ENCODE results near the gene KCNS3. TPM values are rescaled to one million over a fixed set of nuclear protein-coding genes. Genes with fewer than 3 reads are reported as not detected.

Gene KCNS3
- total RNA-seq, 1 donor from 2014 or later: 6.7 TPM

DNA sequence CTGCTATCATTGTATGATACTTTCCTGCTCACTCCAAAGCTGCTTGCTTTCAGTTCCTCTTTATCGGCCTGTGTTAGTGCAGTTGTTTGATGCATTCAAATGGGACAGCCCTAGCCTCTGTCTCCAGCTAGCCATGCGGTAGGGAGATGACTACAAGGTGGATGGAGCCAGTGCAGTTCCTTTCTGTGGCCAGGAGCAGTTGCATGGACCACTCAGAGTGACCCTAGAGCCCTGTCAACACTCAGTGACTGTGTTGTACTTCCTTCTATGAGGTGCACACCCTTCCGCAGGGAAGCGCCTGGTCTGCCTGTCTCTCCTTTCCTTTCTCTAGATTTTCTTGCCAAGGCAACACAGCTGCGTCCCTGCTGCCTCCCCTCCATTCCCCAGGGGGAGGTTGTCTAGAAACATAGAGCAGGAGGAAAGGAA is 33.8 kb downstream of the KCNS3 start:
- Histone ChIP-seq H3K36me3 (no peaks in the 10 kb centered on the region), H3K27ac (no peak overlapping the region), H3K4me3 (no peak overlapping the region), H3K4me1 (peaks cover 0 to 16% of the 10 kb centered on the region in 2 donors), H3K9me3 (no peaks in the 10 kb centered on the region), H3K27me3 (no peaks in the 10 kb centered on the region)
- intact Hi-C loops (cut with DNase I): no loop called here
- TF ChIP-seq, protein P1, sequence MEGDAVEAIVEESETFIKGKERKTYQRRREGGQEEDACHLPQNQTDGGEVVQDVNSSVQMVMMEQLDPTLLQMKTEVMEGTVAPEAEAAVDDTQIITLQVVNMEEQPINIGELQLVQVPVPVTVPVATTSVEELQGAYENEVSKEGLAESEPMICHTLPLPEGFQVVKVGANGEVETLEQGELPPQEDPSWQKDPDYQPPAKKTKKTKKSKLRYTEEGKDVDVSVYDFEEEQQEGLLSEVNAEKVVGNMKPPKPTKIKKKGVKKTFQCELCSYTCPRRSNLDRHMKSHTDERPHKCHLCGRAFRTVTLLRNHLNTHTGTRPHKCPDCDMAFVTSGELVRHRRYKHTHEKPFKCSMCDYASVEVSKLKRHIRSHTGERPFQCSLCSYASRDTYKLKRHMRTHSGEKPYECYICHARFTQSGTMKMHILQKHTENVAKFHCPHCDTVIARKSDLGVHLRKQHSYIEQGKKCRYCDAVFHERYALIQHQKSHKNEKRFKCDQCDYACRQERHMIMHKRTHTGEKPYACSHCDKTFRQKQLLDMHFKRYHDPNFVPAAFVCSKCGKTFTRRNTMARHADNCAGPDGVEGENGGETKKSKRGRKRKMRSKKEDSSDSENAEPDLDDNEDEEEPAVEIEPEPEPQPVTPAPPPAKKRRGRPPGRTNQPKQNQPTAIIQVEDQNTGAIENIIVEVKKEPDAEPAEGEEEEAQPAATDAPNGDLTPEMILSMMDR (IDR thresholded peaks at IDR 0.05): no peak
- no peak for DNase-seq (ENCODE audit: low spot score in 2 of 2)

DNA sequence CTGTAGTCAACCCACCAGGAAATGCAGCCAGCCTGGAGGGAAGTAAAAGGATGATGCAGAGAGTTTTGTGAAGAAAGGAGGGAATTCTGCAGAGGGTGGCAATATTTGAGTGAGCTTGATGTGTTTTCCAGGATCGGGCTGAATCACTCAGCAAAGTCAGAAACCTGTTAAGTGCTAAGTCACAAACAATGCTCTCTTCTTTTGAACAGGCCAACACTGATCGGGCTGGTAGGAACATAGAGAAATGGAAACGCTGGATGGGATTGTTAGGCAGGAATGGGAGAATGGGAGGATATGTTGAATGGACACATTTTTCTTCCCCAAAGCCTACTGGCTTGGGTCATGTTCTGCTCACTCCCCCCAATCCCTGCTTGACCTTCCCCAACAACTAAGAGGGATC is 36.6 kb downstream of the KCNS3 start:
- TF ChIP-seq, protein P1 (IDR thresholded peaks at IDR 0.05): no peak
- intact Hi-C loops (cut with DNase I): no loop called here

DNA sequence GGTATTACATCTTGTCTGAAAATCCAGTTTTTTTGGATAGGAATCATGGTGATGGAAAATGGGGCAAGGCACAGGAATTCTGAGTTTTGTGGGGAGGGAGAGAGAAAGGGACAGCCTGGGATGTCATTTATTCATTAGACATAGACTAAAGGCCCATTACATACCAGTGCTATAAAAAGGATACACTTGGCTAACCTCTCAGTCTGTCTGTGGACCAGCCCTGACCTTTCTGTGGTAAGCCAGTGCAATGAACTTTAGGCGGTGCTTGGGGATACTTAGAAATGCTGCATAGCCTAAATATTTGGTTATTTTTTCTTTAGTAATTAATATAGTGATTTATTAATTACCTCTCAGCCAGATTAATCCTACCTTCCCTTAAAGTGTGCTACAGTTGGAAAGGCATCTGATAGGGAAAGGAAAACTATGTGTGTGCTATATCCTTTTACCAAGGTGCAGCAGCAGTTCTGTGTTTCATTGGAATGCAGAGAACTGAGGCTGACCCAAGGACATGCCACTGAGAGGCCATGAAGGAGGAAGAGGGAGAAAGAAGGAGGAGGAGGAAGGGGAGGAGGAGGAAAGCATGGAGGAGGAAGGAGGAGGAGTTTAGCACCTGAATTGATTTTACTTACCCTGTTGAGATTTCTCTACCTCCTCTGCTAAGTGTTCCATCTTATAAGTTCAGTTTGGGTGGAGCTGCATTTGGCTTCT is 37.5 kb downstream of the KCNS3 start:
- no peak overlapping the region for H3K27ac ChIP-seq
- intact Hi-C loops (cut with DNase I): no loop called here
- TF ChIP-seq, protein P1 (IDR thresholded peaks at IDR 0.05): no peak
- H3K36me3 ChIP-seq: no peaks in the 10 kb centered on the region
- H3K4me1 ChIP-seq: peaks cover 0 to 16% of the 10 kb centered on the region in 2 donors
- no peak overlapping the region for H3K4me3 ChIP-seq
- DNase-seq (ENCODE audit: low spot score in 2 of 2): no peak
- no peaks in the 10 kb centered on the region for H3K9me3 ChIP-seq
- H3K27me3 ChIP-seq: no peaks in the 10 kb centered on the region

More for the DNA sequence above, 36.6 kb downstream of the KCNS3 start:
- no peak overlapping the region for H3K4me3 ChIP-seq
- no peak for DNase-seq (ENCODE audit: low spot score in 2 of 2)
- no peak overlapping the region for H3K27ac ChIP-seq
- no peaks in the 10 kb centered on the region for H3K27me3 ChIP-seq
- no peaks in the 10 kb centered on the region for H3K36me3 ChIP-seq
- H3K9me3 ChIP-seq: no peaks in the 10 kb centered on the region
- peaks cover 0 to 16% of the 10 kb centered on the region in 2 donors for H3K4me1 ChIP-seq

DNA sequence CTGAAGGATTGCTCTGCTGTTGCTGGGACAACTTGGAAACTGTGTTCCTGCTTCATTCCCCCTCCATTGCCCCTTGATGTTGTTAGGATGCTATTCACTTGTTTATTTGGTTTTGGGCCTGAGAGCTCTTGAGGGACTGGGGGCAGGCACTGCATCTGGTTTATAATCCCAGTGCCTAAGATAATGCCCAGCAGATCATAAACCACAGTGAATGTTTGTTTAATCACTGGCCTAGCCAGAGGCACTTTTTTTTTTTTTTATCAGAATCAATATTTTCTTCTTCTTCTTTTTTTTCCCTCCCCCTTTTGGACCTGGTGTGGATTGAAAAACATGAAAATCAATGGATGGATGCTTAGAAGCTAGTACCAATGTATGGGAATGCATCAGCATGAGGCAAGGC is 38.1 kb downstream of the KCNS3 start:
- Histone ChIP-seq H3K27me3 (no peaks in the 10 kb centered on the region), H3K4me1 (peaks cover 0 to 16% of the 10 kb centered on the region in 2 donors), H3K27ac (no peak overlapping the region), H3K36me3 (no peaks in the 10 kb centered on the region), H3K4me3 (no peak overlapping the region), H3K9me3 (no peaks in the 10 kb centered on the region)
- TF ChIP-seq, protein P1 (IDR thresholded peaks at IDR 0.05): no peak
- intact Hi-C loops (cut with DNase I): no loop called here
- no peak for DNase-seq (ENCODE audit: low spot score in 2 of 2)

DNA sequence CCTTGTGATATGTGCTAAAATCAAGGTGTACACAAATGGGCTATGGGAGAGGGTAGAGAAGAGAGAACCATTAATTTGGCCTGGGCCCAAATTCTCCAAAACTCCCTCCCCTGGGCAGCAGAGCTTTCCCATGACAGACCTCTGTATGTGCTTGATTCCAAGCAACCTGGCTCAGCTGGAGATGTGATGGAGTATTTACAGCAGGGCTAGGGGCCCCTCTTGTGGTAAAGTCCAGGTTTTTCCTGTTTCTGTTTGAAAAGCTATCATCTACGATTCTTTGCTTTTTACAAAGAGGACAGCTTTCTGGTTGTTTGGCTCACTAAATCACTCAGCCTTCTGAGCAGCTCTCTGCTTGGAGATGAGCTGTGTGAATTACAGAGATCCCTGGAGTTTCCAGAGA is 40.3 kb downstream of the KCNS3 start:
- Histone ChIP-seq H3K27ac (peak overlapping the region in 1 of 2 donors; percentile 10), H3K27me3 (no peaks in the 10 kb centered on the region), H3K4me1 (peaks cover 0 to 9% of the 10 kb centered on the region in 2 donors), H3K36me3 (no peaks in the 10 kb centered on the region), H3K9me3 (no peaks in the 10 kb centered on the region), H3K4me3 (no peak overlapping the region)
- no peak for DNase-seq (ENCODE audit: low spot score in 2 of 2)
- intact Hi-C loops (cut with DNase I): no loop called here
- TF ChIP-seq, protein P1 (IDR thresholded peaks at IDR 0.05): peak in 1 of 3 experiments; percentile 17
